ENCODE data around the gene CSN1S1. TPM values are rescaled to one million over a fixed set of nuclear protein-coding genes. Genes with fewer than 3 reads are reported as not detected.

CSN1S1 gene
- total RNA-seq, 1 donor: not detected

DNA sequence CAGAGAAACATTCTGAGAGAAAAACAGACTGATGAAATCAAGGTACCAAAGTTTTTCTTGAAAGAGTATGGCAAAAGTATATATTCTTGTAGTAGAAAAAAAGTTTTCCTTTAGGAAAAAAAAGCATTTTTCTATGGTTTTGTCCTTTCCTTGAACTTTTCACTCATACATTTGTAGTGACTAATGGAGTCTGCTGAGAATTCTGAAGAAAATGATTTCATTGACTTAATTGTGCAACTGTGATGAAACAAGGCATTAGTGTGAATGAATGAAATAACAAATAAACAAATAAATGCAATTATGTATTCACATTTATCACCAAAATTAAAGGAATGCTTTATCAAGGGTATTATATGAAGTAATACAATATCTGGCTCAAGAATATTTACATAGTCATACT is 5.7 kb downstream of the CSN1S1 start:
- TF ChIP-seq, protein P1, sequence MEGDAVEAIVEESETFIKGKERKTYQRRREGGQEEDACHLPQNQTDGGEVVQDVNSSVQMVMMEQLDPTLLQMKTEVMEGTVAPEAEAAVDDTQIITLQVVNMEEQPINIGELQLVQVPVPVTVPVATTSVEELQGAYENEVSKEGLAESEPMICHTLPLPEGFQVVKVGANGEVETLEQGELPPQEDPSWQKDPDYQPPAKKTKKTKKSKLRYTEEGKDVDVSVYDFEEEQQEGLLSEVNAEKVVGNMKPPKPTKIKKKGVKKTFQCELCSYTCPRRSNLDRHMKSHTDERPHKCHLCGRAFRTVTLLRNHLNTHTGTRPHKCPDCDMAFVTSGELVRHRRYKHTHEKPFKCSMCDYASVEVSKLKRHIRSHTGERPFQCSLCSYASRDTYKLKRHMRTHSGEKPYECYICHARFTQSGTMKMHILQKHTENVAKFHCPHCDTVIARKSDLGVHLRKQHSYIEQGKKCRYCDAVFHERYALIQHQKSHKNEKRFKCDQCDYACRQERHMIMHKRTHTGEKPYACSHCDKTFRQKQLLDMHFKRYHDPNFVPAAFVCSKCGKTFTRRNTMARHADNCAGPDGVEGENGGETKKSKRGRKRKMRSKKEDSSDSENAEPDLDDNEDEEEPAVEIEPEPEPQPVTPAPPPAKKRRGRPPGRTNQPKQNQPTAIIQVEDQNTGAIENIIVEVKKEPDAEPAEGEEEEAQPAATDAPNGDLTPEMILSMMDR (IDR thresholded peaks at IDR 0.05; ENCODE audit: insufficient read depth, low read length): no peak
- no peak overlapping the region for H3K4me3 ChIP-seq (ENCODE audit: low read depth, low read length)
- peak; percentile 13 for DNase-seq (ENCODE audit: low read depth)

DNA sequence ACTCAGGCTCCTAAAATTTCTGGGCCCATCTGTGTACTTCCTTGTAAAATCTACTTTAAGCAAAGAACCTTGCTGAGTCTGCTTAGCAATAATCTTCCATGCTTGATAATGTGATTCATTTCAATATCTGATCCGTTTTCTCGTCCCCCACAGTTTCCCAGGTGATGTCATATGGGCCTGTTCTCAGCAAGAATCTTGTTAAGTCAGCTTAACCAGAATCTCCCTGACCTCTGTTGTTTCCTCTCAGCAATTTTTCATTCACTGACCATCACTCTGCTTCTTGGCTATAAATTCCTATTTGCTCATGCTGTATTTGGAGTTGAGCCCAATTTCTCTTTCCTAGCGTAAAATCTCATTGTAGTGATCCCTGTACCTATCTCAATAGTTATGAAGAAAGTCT is 20.7 kb downstream of the CSN1S1 start:
- DNase-seq (ENCODE audit: low read depth): no peak
- TF ChIP-seq, protein P1 (IDR thresholded peaks at IDR 0.05; ENCODE audit: insufficient read depth, low read length): no peak

DNA sequence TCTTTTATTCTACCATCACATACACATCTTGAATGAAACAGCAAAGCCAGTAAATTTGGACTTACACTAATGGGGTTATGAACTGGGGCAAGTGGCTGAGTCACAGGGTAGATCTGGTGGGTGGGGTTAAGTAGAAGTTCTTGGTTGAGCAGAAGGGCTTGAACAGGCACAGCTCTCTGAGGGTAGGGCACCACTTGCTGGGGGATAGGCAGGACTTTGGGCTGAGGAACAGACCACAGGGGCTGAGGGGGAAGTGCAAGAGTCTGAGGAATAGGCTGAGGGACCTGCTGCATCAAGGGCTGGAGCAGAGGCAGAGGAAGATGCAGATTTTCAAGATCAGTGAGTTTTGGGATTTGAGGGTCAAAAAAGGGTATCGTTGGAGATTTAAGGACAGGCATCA is 26.3 kb downstream of the CSN1S1 start:
- TF ChIP-seq, protein P1 (IDR thresholded peaks at IDR 0.05; ENCODE audit: insufficient read depth, low read length): no peak
- DNase-seq (ENCODE audit: low read depth): no peak
- no peak overlapping the region for H3K4me3 ChIP-seq (ENCODE audit: low read depth, low read length)

More for the DNA sequence above, 20.7 kb downstream of the CSN1S1 start:
- no peak overlapping the region for H3K4me3 ChIP-seq (ENCODE audit: low read depth, low read length)

DNA sequence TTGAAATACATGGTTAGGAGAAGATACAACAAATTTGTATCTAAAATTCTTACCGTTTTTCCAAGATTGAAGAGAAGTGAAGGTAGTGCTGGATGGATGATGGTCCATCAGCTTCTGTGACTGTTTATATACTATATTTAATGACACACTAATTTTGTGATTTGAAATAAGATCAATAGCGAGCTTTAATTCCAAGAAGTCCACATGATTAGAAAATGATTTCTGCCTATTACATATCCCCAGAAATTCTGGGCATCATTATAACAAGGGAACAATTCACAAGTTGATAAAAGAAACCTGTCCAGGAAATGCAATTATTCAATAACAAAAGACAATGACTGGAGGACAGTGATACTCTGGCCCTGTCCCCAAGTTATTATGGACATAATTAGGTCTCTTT is 34.8 kb downstream of the CSN1S1 start, which contains the start of gene CSN2:
Gene CSN2 (minus strand): TSS at position 101 of the 400 bp plus-strand sequence. CDS start 4,733 bp downstream, outside the sequence.
- TF ChIP-seq, protein P1 (IDR thresholded peaks at IDR 0.05; ENCODE audit: insufficient read depth, low read length): no peak
- no peak within 1 kb of the TSS for H3K4me3 ChIP-seq (ENCODE audit: low read depth, low read length)
- DNase-seq (ENCODE audit: low read depth): no peak

DNA sequence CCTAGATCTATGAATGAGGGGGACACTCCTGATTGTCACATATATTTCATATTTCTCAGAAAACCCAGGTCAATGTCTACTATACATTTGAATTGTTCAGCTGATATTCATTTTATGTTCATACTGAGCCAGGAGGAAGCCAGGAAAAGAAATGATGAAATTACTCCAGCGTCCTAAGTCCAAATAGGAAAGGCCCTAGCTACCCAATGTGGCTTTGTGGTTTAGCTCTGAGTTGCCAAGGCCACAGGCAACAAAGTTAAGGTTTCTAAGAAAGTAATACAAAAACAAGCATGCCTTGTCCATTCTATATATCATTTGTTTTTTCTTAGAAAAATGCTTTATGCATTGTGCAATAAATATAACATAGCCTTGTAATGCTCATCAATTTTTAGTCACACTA is 39.2 kb downstream of the CSN1S1 start:
- TF ChIP-seq, protein P1 (IDR thresholded peaks at IDR 0.05; ENCODE audit: insufficient read depth, low read length): no peak
- no peak overlapping the region for H3K4me3 ChIP-seq (ENCODE audit: low read depth, low read length)
- no peak for DNase-seq (ENCODE audit: low read depth)

DNA sequence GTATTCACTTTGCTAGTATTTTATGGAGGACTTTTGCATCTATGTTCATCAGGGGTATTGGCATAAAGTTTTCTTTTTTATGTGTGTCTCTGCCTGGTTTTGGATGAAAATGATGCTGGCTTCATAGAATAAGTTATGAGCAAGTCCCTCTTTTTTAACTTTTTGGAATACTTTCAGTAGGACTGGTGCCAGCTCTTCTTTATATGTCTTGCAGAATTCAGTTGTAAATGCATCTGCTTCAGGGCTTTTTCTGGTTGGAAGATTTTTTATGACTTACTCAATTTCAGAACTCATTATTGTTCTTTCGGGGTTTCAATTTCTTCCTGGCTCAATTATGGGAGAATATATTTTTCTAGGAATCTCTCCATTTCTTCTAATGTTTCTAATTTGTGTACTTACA is 43.8 kb downstream of the CSN1S1 start:
- TF ChIP-seq, protein P1 (IDR thresholded peaks at IDR 0.05; ENCODE audit: insufficient read depth, low read length): no peak
- no peak for DNase-seq (ENCODE audit: low read depth)

DNA sequence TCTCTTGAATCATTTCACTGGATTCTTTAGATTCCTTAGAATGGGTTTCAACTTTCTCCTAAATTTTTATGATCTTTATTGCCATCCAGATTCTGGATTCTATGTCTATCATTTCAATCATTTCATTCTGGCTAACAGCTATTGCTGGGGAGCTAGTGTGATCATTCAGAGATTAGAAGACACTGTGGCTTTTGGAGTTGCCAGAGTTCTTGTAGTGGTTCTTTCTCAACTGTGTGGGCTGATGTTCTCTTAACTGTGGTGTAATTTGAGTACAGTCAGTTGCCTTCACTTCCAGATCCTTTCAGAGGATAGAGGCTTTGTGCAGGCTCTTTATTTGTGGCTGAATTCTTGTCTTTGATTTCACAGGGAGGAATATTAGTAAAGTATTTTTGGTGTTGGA is 46.7 kb downstream of the CSN1S1 start:
- DNase-seq (ENCODE audit: low read depth): no peak
- H3K4me3 ChIP-seq (ENCODE audit: low read depth, low read length): no peak overlapping the region
- TF ChIP-seq, protein P1 (IDR thresholded peaks at IDR 0.05; ENCODE audit: insufficient read depth, low read length): no peak

More for the DNA sequence above, 43.8 kb downstream of the CSN1S1 start:
- no peak overlapping the region for H3K4me3 ChIP-seq (ENCODE audit: low read depth, low read length)

Measured in fibroblast of the aortic adventitia (primary cell).